DND-41 (cell line): ENCODE results near the gene LAMB2.

Experiments used
- ATAC-seq: fragments of 200-7000 bp; cut with Tn5 transposase; 3 replicates; pipeline ENCODE4 v1.9.1; 2021; ENCODE audit warnings: low read depth; ENCODE audit not compliant: insufficient read depth
- DNase-seq: peaks from one replicate; pipeline ENCODE4 v3.0.0-alpha.2; 2020
- H2AFZ ChIP-seq: 2 replicates; pipeline ENCODE4 v1.6.0; 2012; ENCODE audit warnings: low read depth, low read length
- H3K27ac ChIP-seq: 2 replicates; pipeline ENCODE4 v1.5.1; 2012; ENCODE audit warnings: low read length, inconsistent platforms
- H3K27me3 ChIP-seq: fragments of 200-600 bp; sonication (generic); 2 replicates; pipeline ENCODE4 v1.6.0; 2012; ENCODE audit warnings: low read length, mild to moderate bottlenecking, inconsistent platforms; ENCODE audit not compliant: insufficient read depth, poor library complexity
- H3K36me3 ChIP-seq: 2 replicates; pipeline ENCODE4 v1.5.1; 2012; ENCODE audit warnings: low read length, inconsistent platforms; ENCODE audit not compliant: insufficient read depth
- H3K4me1 ChIP-seq: 2 replicates; pipeline ENCODE4 v1.5.1; 2012; ENCODE audit warnings: mild to moderate bottlenecking, low read length; ENCODE audit not compliant: insufficient read depth
- H3K4me2 ChIP-seq: 2 replicates; pipeline ENCODE4 v1.6.0; 2012; ENCODE audit warnings: mild to moderate bottlenecking, moderate library complexity, low read length, inconsistent platforms; ENCODE audit not compliant: insufficient read depth
- H3K4me3 ChIP-seq, 2 experiments: fragments of 200-600 bp in 1 of 2; shearing (Covaris generic) in 1 of 2; 2 replicates each; pipeline ENCODE4 v1.5.1; 2012 to 2016; ENCODE audit warnings: inconsistent platforms in 2 of 2, low read length in 2 of 2, mild to moderate bottlenecking in 2 of 2, low read depth in 1 of 2, moderate library complexity in 1 of 2
- H3K79me2 ChIP-seq: 2 replicates; pipeline ENCODE4 v1.6.0; 2012; ENCODE audit warnings: low read length, inconsistent platforms; ENCODE audit not compliant: insufficient read depth
- H3K9ac ChIP-seq: 2 replicates; pipeline ENCODE4 v1.6.0; 2012; ENCODE audit warnings: low read depth, mild to moderate bottlenecking, inconsistent platforms, low read length, moderate library complexity
- H3K9me3 ChIP-seq: 2 replicates; pipeline ENCODE4 v1.5.1; 2012; ENCODE audit warnings: low read length, moderate library complexity, mild to moderate bottlenecking, inconsistent platforms; ENCODE audit not compliant: insufficient read depth, severe bottlenecking
- H4K20me1 ChIP-seq: 2 replicates; pipeline ENCODE4 v1.6.0; 2012; ENCODE audit warnings: low read length; ENCODE audit not compliant: insufficient read depth
- CTCF ChIP-seq: IDR thresholded peaks from 2 replicates; pipeline ENCODE4 v1.5.1; 2012; ENCODE audit warnings: borderline replicate concordance, low read length, moderate library complexity, mild to moderate bottlenecking; ENCODE audit not compliant: poor library complexity, severe bottlenecking; ENCODE audit errors: extremely low read depth
- EZH2 ChIP-seq: IDR thresholded peaks from 3 replicates; pipeline ENCODE4 v1.6.1; 2012; ENCODE audit warnings: borderline replicate concordance, low read depth, mild to moderate bottlenecking, moderate library complexity, low read length, inconsistent platforms; ENCODE audit not compliant: severe bottlenecking

LAMB2 gene

DNA sequence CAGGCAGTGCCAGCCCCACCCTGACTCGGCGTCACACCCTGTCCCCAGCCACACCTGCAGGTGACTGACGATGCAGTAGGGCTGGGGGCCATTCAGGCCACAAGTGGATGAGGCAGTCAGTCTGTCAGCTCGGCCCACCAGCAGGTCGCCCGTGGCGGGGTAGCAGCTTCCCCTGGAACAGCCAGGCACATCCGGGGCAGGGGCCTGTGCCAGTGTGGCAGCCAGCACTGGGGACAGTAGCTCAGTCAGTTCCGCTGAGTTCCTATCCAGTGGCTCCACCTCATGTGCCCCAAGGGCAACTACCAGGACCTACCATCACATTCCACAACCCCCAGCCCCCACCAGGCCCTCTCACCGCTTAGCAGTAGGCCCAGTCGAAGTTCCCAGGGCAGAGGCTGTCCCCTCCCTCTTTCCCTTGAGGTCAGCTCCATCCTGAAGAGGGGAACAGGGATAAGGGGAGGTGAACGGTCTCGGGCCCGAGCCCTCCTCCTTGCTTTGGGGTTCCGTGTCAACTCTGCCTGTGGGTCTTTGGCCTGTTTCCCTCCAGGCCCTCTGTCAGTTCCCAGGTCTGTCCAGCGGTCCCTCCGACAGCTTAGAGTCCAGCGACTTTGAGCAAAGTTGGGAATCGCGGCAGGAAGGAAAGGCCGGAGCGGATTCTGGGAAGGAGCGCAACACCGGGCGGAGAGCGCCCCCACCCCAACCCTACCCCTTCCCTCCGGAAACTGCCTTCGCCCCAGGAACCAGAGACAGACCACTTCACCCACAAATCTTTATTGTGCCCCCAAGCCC is at the start of gene LAMB2:
TSS of gene LAMB2 (minus strand) at position 614 of the 789 bp plus-strand sequence. CDS start at position 431, 183 bp downstream.
- H3K9me3 ChIP-seq = no peaks in the 10 kb centered on the region
- DNase-seq (no peak), ATAC-seq (no peak)
- no peak within 1 kb of the TSS for H3K4me3 ChIP-seq
- H3K4me1 ChIP-seq = no peaks in the 10 kb centered on the region
- no peak within 1 kb of the TSS for H3K4me2 ChIP-seq
- H4K20me1 ChIP-seq = no peaks in the 10 kb centered on the region
- no peaks in the 10 kb centered on the region for H3K79me2 ChIP-seq
- H3K36me3 ChIP-seq = no peaks in the 10 kb centered on the region
- no peak within 1 kb of the TSS for H2AFZ ChIP-seq
- no peak within 1 kb of the TSS for H3K9ac ChIP-seq
- H3K27ac ChIP-seq = no peak within 1 kb of the TSS
- TF ChIP-seq EZH2 = no peak
- TF ChIP-seq CTCF = no peak
- no peaks in the 10 kb centered on the region for H3K27me3 ChIP-seq

- TF ChIP-seq EZH2 (no peak), CTCF (no peak)
- no peak overlapping the region for H2AFZ ChIP-seq
- no peaks in the 10 kb centered on the region for H3K4me1 ChIP-seq
- ATAC-seq (no peak), DNase-seq (no peak)
- no peak overlapping the region for H3K9ac ChIP-seq
- no peaks in the 10 kb centered on the region for H3K9me3 ChIP-seq
- H3K27me3 ChIP-seq = no peaks in the 10 kb centered on the region
- no peaks in the 10 kb centered on the region for H4K20me1 ChIP-seq
- H3K27ac ChIP-seq = no peak overlapping the region
- H3K4me2 ChIP-seq = no peak overlapping the region
- no peaks in the 10 kb centered on the region for H3K36me3 ChIP-seq
- no peaks in the 10 kb centered on the region for H3K79me2 ChIP-seq
- no peak overlapping the region for H3K4me3 ChIP-seq
Measured at GRCh38 chr3:49181351-49181750, 48.5 kb upstream of the LAMB2 start.

GRCh38 chr3:49180116-49180515 is 47.3 kb upstream of the LAMB2 start:
- no peaks in the 10 kb centered on the region for H4K20me1 ChIP-seq
- TF ChIP-seq EZH2 = no peak
- no peaks in the 10 kb centered on the region for H3K9me3 ChIP-seq
- no peaks in the 10 kb centered on the region for H3K27me3 ChIP-seq
- no peaks in the 10 kb centered on the region for H3K4me1 ChIP-seq
- H2AFZ ChIP-seq = no peak overlapping the region
- DNase-seq (no peak), ATAC-seq (no peak)
- no peak overlapping the region for H3K4me2 ChIP-seq
- no peaks in the 10 kb centered on the region for H3K79me2 ChIP-seq
- no peak overlapping the region for H3K9ac ChIP-seq
- no peaks in the 10 kb centered on the region for H3K36me3 ChIP-seq
- no peak overlapping the region for H3K27ac ChIP-seq
- no peak overlapping the region for H3K4me3 ChIP-seq

DNA sequence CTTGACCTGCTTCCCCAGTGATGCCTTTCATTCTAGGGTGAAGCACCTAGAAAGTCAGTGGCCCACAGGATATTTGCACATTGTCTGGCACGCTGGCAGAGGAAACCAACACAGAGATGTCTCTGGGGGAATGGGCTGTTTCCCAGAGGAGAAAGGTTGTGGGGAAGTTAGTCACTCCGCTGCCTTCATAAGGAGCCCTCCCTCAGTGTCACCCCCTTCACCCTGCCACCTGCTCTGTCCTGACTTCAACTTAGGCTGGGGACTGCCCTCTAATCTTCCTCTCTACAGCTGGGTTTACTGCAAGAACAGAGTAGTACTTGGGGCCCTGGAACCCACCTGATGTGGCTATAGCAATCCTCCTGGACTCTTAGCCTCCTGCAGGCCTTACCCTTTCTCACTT is 44.2 kb upstream of the LAMB2 start:
- Histone ChIP-seq H3K27ac (no peak overlapping the region), H2AFZ (no peak overlapping the region), H3K79me2 (no peaks in the 10 kb centered on the region), H3K9ac (no peak overlapping the region), H3K9me3 (no peaks in the 10 kb centered on the region), H3K36me3 (no peaks in the 10 kb centered on the region), H3K4me1 (peaks cover 1% of the 10 kb centered on the region; the same call in 1 of the 2 replicates), H3K4me3 (no peak overlapping the region), H3K4me2 (no peak overlapping the region), H3K27me3 (no peaks in the 10 kb centered on the region), H4K20me1 (no peaks in the 10 kb centered on the region)
- ATAC-seq (no peak), DNase-seq (no peak)
- no peak for TF ChIP-seq EZH2
- no peak for TF ChIP-seq CTCF
